OCI-LY3 (cell line): ENCODE results near the gene OPN3.

ENCODE experiments used
- H2AFZ ChIP-seq: fragments of 200-600, 300-600 bp; shearing (Covaris generic); 2 replicates; pipeline ENCODE4 v1.6.0; 2014; ENCODE audit warnings: antibody characterized with exemption, low read depth, low read length
- H3K27ac ChIP-seq: fragments of 200-600, 300-600 bp; sonication (generic); 2 replicates; pipeline ENCODE4 v1.5.1; 2014; ENCODE audit warnings: mild to moderate bottlenecking, low read length, moderate library complexity, mixed read lengths
- H3K27me3 ChIP-seq: fragments of 200-600, 300-600 bp; sonication (generic); 2 replicates; pipeline ENCODE4 v1.6.1; 2014; ENCODE audit warnings: low read depth, low read length, mixed read lengths
- H3K36me3 ChIP-seq: fragments of 200-600, 300-600 bp; sonication (generic); replicated peaks from 2 replicates; pipeline ENCODE3; 2014; ENCODE audit warnings: low read depth, low read length, mixed read lengths
- H3K4me1 ChIP-seq: fragments of 300-600, 200-600 bp; sonication (generic); 2 replicates; pipeline ENCODE4 v1.6.1; 2014; ENCODE audit warnings: low read length, mixed read lengths
- H3K4me2 ChIP-seq: fragments of 200-600, 300-600 bp; sonication (generic); 2 replicates; pipeline ENCODE4 v1.6.1; 2014; ENCODE audit warnings: low read length, mixed read lengths
- H3K4me3 ChIP-seq: fragments of 300-600, 200-600 bp; sonication (generic); 2 replicates; pipeline ENCODE4 v1.5.1; 2014; ENCODE audit warnings: antibody characterized with exemption, mild to moderate bottlenecking, low read length, moderate library complexity
- H3K79me2 ChIP-seq: fragments of 300-600, 200-600 bp; shearing (Covaris generic); 2 replicates; pipeline ENCODE4 v1.6.1; 2014; ENCODE audit warnings: mild to moderate bottlenecking, low read length, mixed read lengths
- H3K9ac ChIP-seq: fragments of 300-600, 200-600 bp; shearing (Covaris generic); 2 replicates; pipeline ENCODE4 v1.6.0; 2014; ENCODE audit warnings: mild to moderate bottlenecking, low read length, moderate library complexity
- H3K9me3 ChIP-seq: fragments of 200-600, 300-600 bp; shearing (Covaris generic); 2 replicates; pipeline ENCODE4 v1.6.1; 2014; ENCODE audit warnings: low read length, mixed read lengths; ENCODE audit not compliant: insufficient read depth
- H4K20me1 ChIP-seq: fragments of 200-600, 300-600 bp; sonication (generic); 2 replicates; pipeline ENCODE4 v1.6.1; 2016; ENCODE audit warnings: low read length, mixed read lengths; ENCODE audit not compliant: insufficient read depth
- CTCF ChIP-seq: fragments of 200-600, 300-600 bp; sonication (generic); IDR thresholded peaks from 2 replicates; pipeline ENCODE4 v1.5.1; 2014; ENCODE audit warnings: antibody characterized with exemption, low read length, low read depth
- EZH2phosphoT487 ChIP-seq: fragments of 200-600 bp; shearing (Covaris generic); IDR thresholded peaks from 2 replicates; pipeline ENCODE4 v1.6.1; 2018; ENCODE audit warnings: antibody characterized with exemption, mixed run types, low read depth

Gene OPN3

DNA sequence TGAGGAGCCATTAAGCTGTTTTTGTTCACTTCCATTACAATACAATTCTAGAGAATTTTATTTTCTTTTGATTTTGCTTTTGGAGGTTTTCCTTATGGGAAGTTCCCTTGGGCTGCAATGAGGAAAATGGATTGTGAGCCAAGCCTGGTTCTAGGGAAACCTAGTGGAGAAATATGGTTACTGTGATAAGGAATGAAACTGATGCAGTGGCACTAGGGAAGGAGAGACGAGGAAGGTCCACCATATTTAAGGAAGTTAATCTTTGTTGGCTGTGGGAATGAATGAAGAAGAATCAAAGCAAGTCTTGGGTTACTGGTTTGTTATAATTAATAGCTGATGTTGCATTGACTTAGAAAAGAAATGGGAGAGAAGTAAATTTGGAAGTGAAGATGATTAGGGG, 28.4 kb downstream of the OPN3 start:
- Histone ChIP-seq H3K27ac (no peak overlapping the region), H3K27me3 (no peaks in the 10 kb centered on the region), H3K79me2 (no peaks in the 10 kb centered on the region), H3K36me3 (no peaks in the 10 kb centered on the region), H3K9ac (no peak overlapping the region), H3K4me2 (no peak overlapping the region), H4K20me1 (no peaks in the 10 kb centered on the region), H3K4me3 (no peak overlapping the region), H3K9me3 (no peaks in the 10 kb centered on the region), H3K4me1 (peaks cover 15% of the 10 kb centered on the region), H2AFZ (no peak overlapping the region)
- TF ChIP-seq EZH2phosphoT487: no peak
- TF ChIP-seq CTCF: no peak

- TF ChIP-seq EZH2phosphoT487 (no peak), CTCF (peak; percentile 80)
- Histone ChIP-seq H3K36me3 (no peaks in the 10 kb centered on the region), H4K20me1 (no peaks in the 10 kb centered on the region), H3K27me3 (no peaks in the 10 kb centered on the region), H3K27ac (no peak overlapping the region), H3K9ac (no peak overlapping the region), H3K4me2 (peak overlapping the region; percentile 30), H3K4me3 (no peak overlapping the region), H3K4me1 (peaks cover 15% of the 10 kb centered on the region), H3K9me3 (no peaks in the 10 kb centered on the region), H3K79me2 (no peaks in the 10 kb centered on the region), H2AFZ (no peak overlapping the region)
Measured at GRCh38 chr1:241611063-241611462, 29.1 kb downstream of the OPN3 start.

DNA sequence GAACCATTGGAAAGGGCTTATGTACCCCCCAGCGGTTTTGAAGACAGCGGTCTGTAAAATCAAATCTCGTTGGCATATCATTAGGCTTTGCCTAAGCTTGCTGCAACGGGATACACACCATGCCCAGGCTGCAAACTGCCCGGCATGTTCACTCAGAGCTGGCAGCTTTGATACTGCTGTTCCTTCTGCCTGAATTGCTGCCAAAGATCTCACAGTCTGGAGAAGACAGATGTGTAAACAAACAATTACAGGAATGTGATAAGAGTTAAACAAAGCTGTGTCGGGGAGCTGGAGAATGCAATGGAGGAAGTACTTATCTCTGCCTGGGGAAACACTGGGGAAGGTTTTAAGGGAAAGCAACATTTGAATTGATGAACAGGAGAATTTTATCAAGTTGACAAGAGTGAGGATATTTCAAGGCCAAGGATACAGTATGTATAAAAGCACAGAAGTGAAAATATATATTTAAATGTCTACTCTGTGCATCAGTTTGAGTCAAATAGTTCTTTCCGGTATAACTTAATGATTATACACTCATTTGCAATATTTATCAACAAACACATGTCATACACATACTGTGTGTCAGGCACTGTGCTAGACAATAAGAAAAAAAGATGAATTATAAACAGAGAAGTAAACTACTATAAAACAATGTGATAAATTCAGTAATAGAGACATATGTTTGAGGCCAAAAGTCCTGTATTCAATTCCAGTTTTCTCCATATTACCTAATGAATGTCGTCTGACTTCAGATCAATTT, 29.9 kb downstream of the OPN3 start:
- TF ChIP-seq EZH2phosphoT487 (no peak), CTCF (no peak)
- H3K36me3 ChIP-seq: no peaks in the 10 kb centered on the region
- no peak overlapping the region for H3K27ac ChIP-seq
- H3K9ac ChIP-seq: no peak overlapping the region
- no peaks in the 10 kb centered on the region for H4K20me1 ChIP-seq
- no peaks in the 10 kb centered on the region for H3K79me2 ChIP-seq
- no peaks in the 10 kb centered on the region for H3K27me3 ChIP-seq
- no peak overlapping the region for H2AFZ ChIP-seq
- H3K4me3 ChIP-seq: no peak overlapping the region
- H3K4me1 ChIP-seq: peaks cover 10% of the 10 kb centered on the region
- no peaks in the 10 kb centered on the region for H3K9me3 ChIP-seq
- H3K4me2 ChIP-seq: no peak overlapping the region

DNA sequence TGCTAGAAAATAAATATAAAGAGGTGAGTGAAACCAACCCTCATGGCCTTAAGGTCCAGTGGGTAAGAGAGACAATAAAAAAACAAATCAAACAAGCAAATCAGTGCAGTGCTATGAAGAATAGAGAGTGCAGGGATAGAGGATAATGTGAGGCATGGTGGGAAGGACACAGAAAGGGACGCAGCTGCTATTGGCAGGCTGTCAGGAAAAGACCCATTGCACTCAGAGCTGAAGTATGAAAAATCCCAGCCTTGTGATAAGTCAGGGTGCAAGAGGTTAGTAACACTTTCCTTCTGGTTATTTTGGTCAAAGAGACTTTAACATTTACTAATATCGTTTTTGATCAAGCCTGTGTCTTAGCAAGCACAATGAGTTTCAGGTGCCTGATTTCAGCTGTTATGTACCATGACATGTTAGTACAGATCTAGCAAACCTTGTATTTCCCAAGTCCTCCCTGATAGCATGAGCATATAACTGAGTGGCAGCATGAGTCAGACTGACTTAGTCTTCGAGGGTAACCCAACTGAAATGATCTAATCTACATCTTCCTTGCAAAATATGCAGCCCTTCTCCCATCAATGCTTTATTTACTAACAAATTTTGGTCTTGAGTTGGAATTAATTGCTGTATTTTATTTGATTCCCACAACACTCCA, 31.7 kb downstream of the OPN3 start:
- no peaks in the 10 kb centered on the region for H3K79me2 ChIP-seq
- no peaks in the 10 kb centered on the region for H3K27me3 ChIP-seq
- H3K4me2 ChIP-seq: no peak overlapping the region
- H3K9me3 ChIP-seq: no peaks in the 10 kb centered on the region
- H3K4me3 ChIP-seq: no peak overlapping the region
- no peaks in the 10 kb centered on the region for H4K20me1 ChIP-seq
- TF ChIP-seq EZH2phosphoT487 (no peak), CTCF (no peak)
- no peak overlapping the region for H3K27ac ChIP-seq
- H3K36me3 ChIP-seq: no peaks in the 10 kb centered on the region
- no peak overlapping the region for H3K9ac ChIP-seq
- H2AFZ ChIP-seq: no peak overlapping the region
- peaks cover 10% of the 10 kb centered on the region for H3K4me1 ChIP-seq
